Sigmoid colon (tissue), 7 donors: ENCODE results near the gene MDM2. TPM values are rescaled to one million over a fixed set of nuclear protein-coding genes. Genes with fewer than 3 reads are reported as not detected.

Experiments used
- DNase-seq: peaks from one replicate; pipeline ENCODE4 v3.0.0-alpha.2; 2019
- H3K27ac ChIP-seq, 4 donors: fragments of 200-600 bp; sonication (generic); one replicate each; pipeline ENCODE4 v1.5.1; 2016 to 2019; ENCODE audit warnings: mild to moderate bottlenecking in 1 of 4
- H3K27me3 ChIP-seq, 3 donors: fragments of 200-600 bp; sonication (generic); one replicate each; pipeline ENCODE4 v1.5.1; 2019; ENCODE audit warnings: mild to moderate bottlenecking in 1 of 3
- H3K36me3 ChIP-seq, 4 donors: fragments of 200-600 bp; sonication (generic); one replicate each; pipeline ENCODE4 v1.5.1; 2016 to 2019
- H3K4me1 ChIP-seq, 4 donors: fragments of 200-600 bp; sonication (generic); one replicate each; pipeline ENCODE4 v1.5.1; 2017 to 2019
- H3K4me3 ChIP-seq, 4 donors: fragments of 200-600 bp; sonication (generic); one replicate each; pipeline ENCODE4 v1.5.1; 2017 to 2019; ENCODE audit warnings: mild to moderate bottlenecking in 2 of 4, moderate library complexity in 1 of 4
- H3K9me3 ChIP-seq, 4 donors: fragments of 200-600 bp in 3 of 4; sonication (generic) in 3 of 4; one replicate each; pipeline versions ENCODE4 v1.5.1 to v1.6.1; 2013 to 2019
- CTCF ChIP-seq, 4 experiments: fragments of 450-650 bp in 3 of 4; fragments of 200-600 bp in 1 of 4; IDR thresholded peaks; one replicate each; pipeline ENCODE4 v1.5.1; 2016 to 2019; ENCODE audit warnings: antibody characterized with exemption in 4 of 4, mild to moderate bottlenecking in 3 of 4, moderate library complexity in 2 of 4
- EP300 ChIP-seq, 4 donors: sonication (generic); formaldehyde crosslinking; IDR thresholded peaks; one replicate each; pipeline ENCODE4 v1.6.1; 2017; ENCODE audit warnings: antibody characterized with exemption in 4 of 4
- POLR2A ChIP-seq, 2 donors: fragments of 450-650 bp; IDR thresholded peaks; one replicate each; pipeline ENCODE4 v1.6.1; 2016; ENCODE audit warnings: antibody characterized with exemption in 2 of 2, mild to moderate bottlenecking in 2 of 2, moderate library complexity in 2 of 2
- POLR2AphosphoS5 ChIP-seq, 4 donors: sonication (generic); formaldehyde crosslinking; IDR thresholded peaks; one replicate each; pipeline ENCODE4 v1.6.1; 2017; ENCODE audit warnings: antibody characterized with exemption in 4 of 4
- WGBS, 2 donors: extraction: QIAGEN DNeasy Blood & Tissue Kit; methylation state at CpG; one replicate each; pipeline ENCODE4 v1.1.7; 2013; 5-methylcytosine and 5-hydroxymethylcytosine counted together
- intact Hi-C: fragments of 100-400 bp; cut with DNase I; formaldehyde crosslinking; loops from one replicate; pipeline ENCODE4 v1.15.1; 2023
- polyA plus RNA-seq, 3 donors: library from polyadenylated mRNA; stranded (reverse); fragments of 200-250 nt; gene quantifications; one replicate each; pipeline ENCODE4 v1.2.3, GENCODE V29; 2013
- total RNA-seq, 4 donors: library from RNA; depleted of rRNA; stranded (reverse); fragments of >200 nt; gene quantifications; one replicate each; pipeline ENCODE4 v1.1.0, GENCODE V29; 2016
- donor health status: healthy with polysubstance abuse.
- donor health status: Bipolar disorder and iron deficiency.
- donor health status: healthy.

MDM2 gene
- total and polyA plus RNA-seq, 7 donors = 6.0 to 55.4 (median 44.2) TPM

- 91 to 95% methylated on average over 5 of the region's 5 CpGs for WGBS, 2 donors
- no peaks in the 10 kb centered on the region for H3K36me3 ChIP-seq
- TF ChIP-seq POLR2AphosphoS5 (IDR thresholded peaks at IDR 0.05) (no peak), POLR2A (IDR thresholded peaks at IDR 0.05) (no peak), EP300 (IDR thresholded peaks at IDR 0.05) (no peak), CTCF (IDR thresholded peaks at IDR 0.05) (no peak)
These were observed 34.4 kb upstream of the MDM2 start for GRCh38 chr12:68773582-68773981.

GRCh38 chr12:68775121-68775630, 32.8 kb upstream of the MDM2 start:
- H3K9me3 ChIP-seq = no peaks in the 10 kb centered on the region
- no peak overlapping the region for H3K27ac ChIP-seq
- TF ChIP-seq CTCF (IDR thresholded peaks at IDR 0.05) (no peak), EP300 (IDR thresholded peaks at IDR 0.05) (no peak), POLR2AphosphoS5 (IDR thresholded peaks at IDR 0.05) (no peak), POLR2A (IDR thresholded peaks at IDR 0.05) (no peak)
- no peaks in the 10 kb centered on the region for H3K4me1 ChIP-seq
- intact Hi-C loops = no loop called here
- H3K4me3 ChIP-seq = no peak overlapping the region
- no peaks in the 10 kb centered on the region for H3K27me3 ChIP-seq
- 92 to 93% methylated on average over 7 of the region's 7 CpGs for WGBS, 2 donors
- no peaks in the 10 kb centered on the region for H3K36me3 ChIP-seq
- DNase-seq = no peak

More at GRCh38 chr12:68773582-68773981, 34.4 kb upstream of the MDM2 start:
- no peaks in the 10 kb centered on the region for H3K9me3 ChIP-seq
- no peaks in the 10 kb centered on the region for H3K27me3 ChIP-seq
- intact Hi-C loops = no loop called here
- no peak overlapping the region for H3K27ac ChIP-seq
- H3K4me1 ChIP-seq = no peaks in the 10 kb centered on the region
- H3K4me3 ChIP-seq = no peak overlapping the region
- no peak for DNase-seq

DNA sequence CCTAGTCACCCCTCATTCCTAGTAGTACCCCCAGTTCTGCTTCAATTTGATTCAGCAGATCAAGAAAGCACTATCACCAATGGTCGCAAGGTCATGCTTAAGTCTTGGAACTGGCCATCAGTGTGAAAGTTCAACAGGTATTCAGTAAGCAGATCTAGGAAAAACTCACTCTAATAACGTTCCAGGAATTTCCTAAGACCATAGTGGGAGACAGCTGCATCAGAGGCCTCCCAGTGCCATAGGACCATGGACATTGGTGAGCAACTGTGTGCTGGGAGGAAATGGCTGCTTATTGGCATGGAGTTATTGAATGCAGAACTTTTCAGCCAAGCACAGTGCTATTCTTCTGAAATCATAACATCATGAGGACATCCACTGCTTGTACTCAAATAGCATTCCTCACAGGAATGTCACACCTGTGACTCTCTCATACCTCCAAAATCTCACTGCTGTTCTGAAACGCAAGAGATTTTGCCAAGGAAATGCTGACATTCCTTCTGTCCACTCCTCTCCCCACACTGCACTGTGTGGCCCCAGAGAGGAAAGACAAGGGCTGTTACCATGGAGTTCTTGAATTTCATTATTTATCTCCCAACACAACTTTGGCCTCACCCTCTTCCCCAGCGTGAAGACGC, 30.9 kb upstream of the MDM2 start:
- H3K9me3 ChIP-seq = no peaks in the 10 kb centered on the region
- H3K4me1 ChIP-seq = no peaks in the 10 kb centered on the region
- TF ChIP-seq POLR2AphosphoS5 (IDR thresholded peaks at IDR 0.05) (no peak), CTCF (IDR thresholded peaks at IDR 0.05) (no peak), EP300 (IDR thresholded peaks at IDR 0.05) (no peak), POLR2A (IDR thresholded peaks at IDR 0.05) (no peak)
- H3K4me3 ChIP-seq = no peak overlapping the region
- intact Hi-C loops = no loop called here
- no peaks in the 10 kb centered on the region for H3K36me3 ChIP-seq
- WGBS, 2 donors = 79 to 80% methylated on average over 5 of the region's 5 CpGs
- no peak overlapping the region for H3K27ac ChIP-seq
- no peak for DNase-seq
- no peaks in the 10 kb centered on the region for H3K27me3 ChIP-seq

GRCh38 chr12:68779280-68779679, 28.7 kb upstream of the MDM2 start:
- H3K4me1 ChIP-seq = no peaks in the 10 kb centered on the region
- no peak overlapping the region for H3K4me3 ChIP-seq
- no peak overlapping the region for H3K27ac ChIP-seq
- TF ChIP-seq EP300 (IDR thresholded peaks at IDR 0.05) (no peak), CTCF (IDR thresholded peaks at IDR 0.05) (no peak), POLR2A (IDR thresholded peaks at IDR 0.05) (no peak), POLR2AphosphoS5 (IDR thresholded peaks at IDR 0.05) (no peak)
- no peaks in the 10 kb centered on the region for H3K27me3 ChIP-seq
- intact Hi-C loops = no loop called here
- DNase-seq = no peak
- H3K9me3 ChIP-seq = no peaks in the 10 kb centered on the region
- H3K36me3 ChIP-seq = no peaks in the 10 kb centered on the region

GRCh38 chr12:68780731-68781130, 27.2 kb upstream of the MDM2 start:
- Histone ChIP-seq H3K9me3 (no peaks in the 10 kb centered on the region), H3K4me3 (no peak overlapping the region), H3K27ac (no peak overlapping the region), H3K36me3 (no peaks in the 10 kb centered on the region), H3K27me3 (no peaks in the 10 kb centered on the region), H3K4me1 (no peaks in the 10 kb centered on the region)
- no peak for TF ChIP-seq POLR2AphosphoS5 (IDR thresholded peaks at IDR 0.05)
- TF ChIP-seq POLR2A (IDR thresholded peaks at IDR 0.05) = no peak
- no peak for TF ChIP-seq EP300 (IDR thresholded peaks at IDR 0.05)
- no peak for TF ChIP-seq CTCF (IDR thresholded peaks at IDR 0.05)
- no peak for DNase-seq
- WGBS, 2 donors = 92 to 96% methylated on average over 6 of the region's 6 CpGs
- intact Hi-C loops = no loop called here
